GM10266 (cell line): Measurements from ENCODE around the gene CDH4.

Experiments used
- DNase-seq: peaks from one replicate; pipeline ENCODE4 v3.0.0; 2012; ENCODE audit errors: extremely low spot score
- CTCF ChIP-seq: IDR thresholded peaks from 2 replicates; pipeline ENCODE4 v1.5.1; 2012; ENCODE audit warnings: mild to moderate bottlenecking, low read depth; ENCODE audit not compliant: control insufficient read depth, insufficient read depth; ENCODE audit errors: missing control alignments

CDH4 gene

GRCh38 chr20:61314326-61315010 is 62.4 kb downstream of the CDH4 start:
- no peak for DNase-seq
- TF ChIP-seq CTCF: no peak

- no peak for DNase-seq
- TF ChIP-seq CTCF: no peak
These were observed 63.3 kb downstream of the CDH4 start for GRCh38 chr20:61315319-61315718.

GRCh38 chr20:61316346-61316745 is 64.3 kb downstream of the CDH4 start:
- no peak for DNase-seq
- no peak for TF ChIP-seq CTCF

- no peak for TF ChIP-seq CTCF
- DNase-seq: no peak
These were observed 66.0 kb downstream of the CDH4 start for GRCh38 chr20:61317966-61318530.

GRCh38 chr20:61320691-61321425 is 68.8 kb downstream of the CDH4 start:
- DNase-seq: no peak
- TF ChIP-seq CTCF: no peak

- no peak for DNase-seq
- TF ChIP-seq CTCF: no peak
These were observed 69.4 kb downstream of the CDH4 start for GRCh38 chr20:61321481-61321880.
